Suprapubic skin (tissue), 4 donors: ENCODE results near the gene RIC3. TPM values are rescaled to one million over a fixed set of nuclear protein-coding genes. Genes with fewer than 3 reads are reported as not detected.

ENCODE experiments used
- DNase-seq, 2 donors: peaks; one replicate each; pipeline ENCODE4 v3.0.0-alpha.2; 2019; ENCODE audit warnings: low spot score in 2 of 2
- H3K27ac ChIP-seq: fragments of 200-600 bp; sonication (generic); one replicate; pipeline ENCODE4 v1.5.1; 2019
- H3K27me3 ChIP-seq: fragments of 200-600 bp; sonication (generic); one replicate; pipeline ENCODE4 v1.5.1; 2019
- H3K36me3 ChIP-seq: fragments of 200-600 bp; sonication (generic); one replicate; pipeline ENCODE4 v1.5.1; 2019
- H3K4me1 ChIP-seq: fragments of 200-600 bp; sonication (generic); one replicate; pipeline ENCODE4 v1.5.1; 2019
- H3K4me3 ChIP-seq: fragments of 200-600 bp; sonication (generic); one replicate; pipeline ENCODE4 v1.5.1; 2019; ENCODE audit warnings: mild to moderate bottlenecking
- H3K9me3 ChIP-seq: fragments of 200-600 bp; sonication (generic); one replicate; pipeline ENCODE4 v1.5.1; 2019
- EP300 ChIP-seq: sonication (generic); formaldehyde crosslinking; IDR thresholded peaks from one replicate; pipeline ENCODE4 v1.6.1; 2017; ENCODE audit warnings: antibody characterized with exemption
- POLR2A ChIP-seq, 2 donors: fragments of 450-650 bp; IDR thresholded peaks; one replicate each; pipeline ENCODE4 v1.6.1; 2017; ENCODE audit warnings: antibody characterized with exemption in 2 of 2, mild to moderate bottlenecking in 2 of 2, moderate library complexity in 2 of 2
- POLR2AphosphoS5 ChIP-seq, 3 donors: sonication (generic); formaldehyde crosslinking; IDR thresholded peaks; one replicate each; pipeline ENCODE4 v1.6.1; 2017; ENCODE audit warnings: antibody characterized with exemption in 3 of 3
- WGBS: methylation state at CpG from one replicate; pipeline ENCODE4 v1.1.5; 2018; 5-methylcytosine and 5-hydroxymethylcytosine counted together
- total RNA-seq, 4 donors: library from RNA; depleted of rRNA; stranded (reverse); fragments of >200 nt; gene quantifications; one replicate each; pipeline ENCODE4 v1.1.0, GENCODE V29; 2016
- TF ChIP-seq, protein P1 (sequence below), 2 donors: fragments of 200-600 bp in 1 of 2; fragments of 450-650 bp in 1 of 2; sonication (generic) in 1 of 2; IDR thresholded peaks; one replicate each; pipeline ENCODE4 v1.5.1; 2016 to 2019; ENCODE audit warnings: antibody characterized with exemption in 2 of 2, mild to moderate bottlenecking in 1 of 2, moderate library complexity in 1 of 2

Gene RIC3
- total RNA-seq, 4 donors from 2014 or later = 20.5 to 118 (median 35.1) TPM

DNA sequence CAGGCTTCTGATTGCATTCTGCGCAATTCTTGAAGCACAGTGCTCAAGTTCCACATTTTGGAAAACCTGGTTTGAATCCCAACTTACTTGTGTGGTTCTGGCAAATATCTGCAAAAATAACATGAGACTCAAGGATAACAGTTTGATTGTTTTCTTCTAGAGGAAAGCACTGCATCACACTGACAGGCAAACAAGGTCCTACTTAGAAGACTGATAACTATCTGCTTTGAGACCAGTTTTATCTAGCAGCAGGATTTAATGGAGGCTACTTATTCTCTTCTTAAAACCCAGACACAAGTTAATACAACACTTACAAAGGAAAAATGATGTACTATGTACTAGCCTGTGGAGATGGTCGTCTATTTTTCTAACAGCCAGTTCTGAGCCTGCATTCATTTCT lies 41.4 kb downstream of the RIC3 start:
- H3K27me3 ChIP-seq = no peaks in the 10 kb centered on the region
- no peak for DNase-seq
- H3K4me1 ChIP-seq = no peaks in the 10 kb centered on the region
- TF ChIP-seq POLR2A (IDR thresholded peaks at IDR 0.05) (no peak), EP300 (no peak)
- TF ChIP-seq, protein P1, sequence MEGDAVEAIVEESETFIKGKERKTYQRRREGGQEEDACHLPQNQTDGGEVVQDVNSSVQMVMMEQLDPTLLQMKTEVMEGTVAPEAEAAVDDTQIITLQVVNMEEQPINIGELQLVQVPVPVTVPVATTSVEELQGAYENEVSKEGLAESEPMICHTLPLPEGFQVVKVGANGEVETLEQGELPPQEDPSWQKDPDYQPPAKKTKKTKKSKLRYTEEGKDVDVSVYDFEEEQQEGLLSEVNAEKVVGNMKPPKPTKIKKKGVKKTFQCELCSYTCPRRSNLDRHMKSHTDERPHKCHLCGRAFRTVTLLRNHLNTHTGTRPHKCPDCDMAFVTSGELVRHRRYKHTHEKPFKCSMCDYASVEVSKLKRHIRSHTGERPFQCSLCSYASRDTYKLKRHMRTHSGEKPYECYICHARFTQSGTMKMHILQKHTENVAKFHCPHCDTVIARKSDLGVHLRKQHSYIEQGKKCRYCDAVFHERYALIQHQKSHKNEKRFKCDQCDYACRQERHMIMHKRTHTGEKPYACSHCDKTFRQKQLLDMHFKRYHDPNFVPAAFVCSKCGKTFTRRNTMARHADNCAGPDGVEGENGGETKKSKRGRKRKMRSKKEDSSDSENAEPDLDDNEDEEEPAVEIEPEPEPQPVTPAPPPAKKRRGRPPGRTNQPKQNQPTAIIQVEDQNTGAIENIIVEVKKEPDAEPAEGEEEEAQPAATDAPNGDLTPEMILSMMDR (IDR thresholded peaks at IDR 0.05) = no peak
- H3K4me3 ChIP-seq = no peak overlapping the region
- no peaks in the 10 kb centered on the region for H3K9me3 ChIP-seq
- H3K36me3 ChIP-seq = no peaks in the 10 kb centered on the region
- 68% methylated on average over 2 of the region's 2 CpGs for WGBS
- H3K27ac ChIP-seq = no peak overlapping the region

- Histone ChIP-seq H3K27me3 (no peaks in the 10 kb centered on the region), H3K4me3 (no peak overlapping the region), H3K27ac (no peak overlapping the region), H3K4me1 (no peaks in the 10 kb centered on the region), H3K36me3 (no peaks in the 10 kb centered on the region), H3K9me3 (no peaks in the 10 kb centered on the region)
- WGBS = 78% methylated on average over 8 of the region's 8 CpGs
- DNase-seq = no peak
- no peak for TF ChIP-seq POLR2A (IDR thresholded peaks at IDR 0.05)
- TF ChIP-seq POLR2AphosphoS5 (IDR thresholded peaks at IDR 0.05) = no peak
- TF ChIP-seq EP300 = no peak
- TF ChIP-seq, protein P1 (IDR thresholded peaks at IDR 0.05) = no peak
Measured at GRCh38 chr11:8126649-8127289, 42.1 kb downstream of the RIC3 start.

DNA sequence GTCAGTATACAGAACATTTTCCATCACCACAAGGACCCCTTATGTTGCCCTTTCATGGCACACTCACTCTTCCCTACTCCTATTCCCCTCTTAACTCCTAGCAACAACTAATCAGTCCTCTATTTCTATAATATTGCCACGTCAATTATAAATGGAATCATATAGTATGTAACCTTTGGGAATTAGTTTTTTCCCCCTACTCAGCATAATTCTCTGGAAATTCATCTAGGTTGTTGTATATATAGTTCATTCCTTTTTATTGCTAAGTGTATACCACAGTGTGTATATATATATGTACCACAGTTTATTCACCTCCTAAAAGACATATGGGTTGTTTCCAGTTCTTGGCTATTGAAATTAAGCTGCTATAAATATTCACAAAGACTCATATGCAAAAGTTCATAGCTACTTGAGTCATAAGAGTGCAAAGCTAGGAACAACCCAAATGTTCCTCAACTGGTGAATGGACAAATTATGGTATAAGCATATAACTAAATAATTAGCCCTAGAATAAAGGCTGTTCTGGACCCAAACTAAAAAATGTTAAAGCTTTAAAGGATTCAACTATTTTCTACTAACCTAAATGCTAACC lies 46.6 kb downstream of the RIC3 start:
- TF ChIP-seq EP300 (no peak), POLR2AphosphoS5 (IDR thresholded peaks at IDR 0.05) (no peak), POLR2A (IDR thresholded peaks at IDR 0.05) (no peak)
- TF ChIP-seq, protein P1 (IDR thresholded peaks at IDR 0.05) = no peak
- no peaks in the 10 kb centered on the region for H3K36me3 ChIP-seq
- no peak overlapping the region for H3K4me3 ChIP-seq
- no peaks in the 10 kb centered on the region for H3K9me3 ChIP-seq
- no peak for DNase-seq
- no peaks in the 10 kb centered on the region for H3K4me1 ChIP-seq
- WGBS = 74% methylated on average over 1 of the region's 1 CpG
- H3K27me3 ChIP-seq = no peaks in the 10 kb centered on the region
- H3K27ac ChIP-seq = no peak overlapping the region

GRCh38 chr11:8111636-8112035 lies 57.2 kb downstream of the RIC3 start:
- TF ChIP-seq EP300 (no peak), POLR2A (IDR thresholded peaks at IDR 0.05) (no peak), POLR2AphosphoS5 (IDR thresholded peaks at IDR 0.05) (no peak)
- TF ChIP-seq, protein P1 (IDR thresholded peaks at IDR 0.05) = no peak
- peaks cover 8% of the 10 kb centered on the region for H3K9me3 ChIP-seq
- no peak overlapping the region for H3K4me3 ChIP-seq
- no peak for DNase-seq
- no peaks in the 10 kb centered on the region for H3K4me1 ChIP-seq
- 69% methylated on average over 8 of the region's 8 CpGs for WGBS
- H3K27me3 ChIP-seq = no peaks in the 10 kb centered on the region
- no peak overlapping the region for H3K27ac ChIP-seq
- H3K36me3 ChIP-seq = peaks cover 28% of the 10 kb centered on the region

GRCh38 chr11:8110396-8110795 lies 58.4 kb downstream of the RIC3 start:
- no peaks in the 10 kb centered on the region for H3K27me3 ChIP-seq
- H3K27ac ChIP-seq = no peak overlapping the region
- peaks cover under 1% of the 10 kb centered on the region for H3K9me3 ChIP-seq
- TF ChIP-seq EP300 = no peak
- no peak for TF ChIP-seq POLR2AphosphoS5 (IDR thresholded peaks at IDR 0.05)
- TF ChIP-seq, protein P1 (IDR thresholded peaks at IDR 0.05) = no peak
- TF ChIP-seq POLR2A (IDR thresholded peaks at IDR 0.05) = no peak
- WGBS = 90% methylated on average over 4 of the region's 4 CpGs
- no peak for DNase-seq
- H3K36me3 ChIP-seq = peaks cover 39% of the 10 kb centered on the region
- no peak overlapping the region for H3K4me3 ChIP-seq
- no peaks in the 10 kb centered on the region for H3K4me1 ChIP-seq
